HepG2 (cell line): Measurements from ENCODE around the gene HNRNPC. TPM values are rescaled to one million over a fixed set of nuclear protein-coding genes. Genes with fewer than 3 reads are reported as not detected.

Source experiments
- ATAC-seq: fragments of 200-7000 bp; cut with Tn5 transposase; 3 replicates; pipeline ENCODE4 v1.9.1; 2020; ENCODE audit warnings: mild to moderate bottlenecking, moderate library complexity
- BruUV-seq: library from RNA; stranded (reverse); fragments of 400-500 nt; replicated peaks from 2 replicates; lab custom pipeline; 2021; lab: Mats Ljungman, UMichigan
- CTCF ChIA-PET: fragments of 300-600 bp; formaldehyde crosslinking; extraction: SDS; loops from one replicate; lab custom pipeline; 2021; ENCODE audit warnings: low total read pairs, inconsistent platforms, low intra/inter-chr PET ratio; lab: Yijun Ruan, JAX
- POLR2A ChIA-PET: fragments of 350-600 bp; sonication (Branson Sonifier 250); formaldehyde crosslinking; loops from one replicate; lab custom pipeline; 2020; ENCODE audit warnings: antibody characterized with exemption, inconsistent platforms; lab: Yijun Ruan, JAX
- DNase-seq: peaks from one replicate; pipeline ENCODE4 v3.0.0-alpha.2; 2015; ENCODE audit warnings: low spot score
- FAIRE-seq: peaks from 3 replicates; lab custom pipeline; 2011; peaks lifted over from hg19 to GRCh38; lab: Jason Lieb, UNC
- H2AFZ ChIP-seq: one replicate; pipeline ENCODE4 v1.6.1; 2011; ENCODE audit warnings: low read length, inconsistent platforms
- H3K27ac ChIP-seq: fragments of 300-600 bp; 3 replicates; pipeline ENCODE4 v1.8.0; 2011; ENCODE audit warnings: mixed run types, mild to moderate bottlenecking, mixed read lengths, low read length, inconsistent platforms; ENCODE audit not compliant: insufficient read depth; ENCODE audit errors: extremely low read length
- H3K27me3 ChIP-seq, 2 experiments: fragments of 200-600 bp in 1 of 2; 2 replicates in 1 of 2; 3 replicates in 1 of 2; pipeline versions ENCODE4 v1.6.0 to v1.8.0; 2011; ENCODE audit warnings: low read length in 2 of 2, mild to moderate bottlenecking in 2 of 2, moderate library complexity in 2 of 2, inconsistent platforms in 1 of 2; ENCODE audit not compliant: insufficient read depth in 2 of 2, control insufficient read depth in 1 of 2
- H3K36me3 ChIP-seq, 2 experiments: fragments of 200-600 bp in 1 of 2; replicated peaks in 1 of 2; 2 replicates in 1 of 2; 3 replicates in 1 of 2; pipeline versions ENCODE4 v1.5.1 to v1.8.0; 2011; ENCODE audit warnings: low read length in 2 of 2, inconsistent platforms in 1 of 2; ENCODE audit not compliant: insufficient read depth in 2 of 2, control insufficient read depth in 1 of 2
- H3K4me1 ChIP-seq: 2 replicates; pipeline ENCODE4 v1.5.1; 2012; ENCODE audit warnings: low read length, inconsistent platforms; ENCODE audit not compliant: insufficient read depth
- H3K4me2 ChIP-seq: 2 replicates; pipeline ENCODE4 v1.6.0; 2011; ENCODE audit warnings: low read depth, low read length, inconsistent platforms
- H3K4me3 ChIP-seq, 3 experiments: fragments of 200-600 bp in 1 of 3; sonication (generic), shearing (Covaris generic) in 1 of 3; replicated peaks in 1 of 3; 2 replicates each; pipeline ENCODE4 v1.5.1; 2011 to 2016; ENCODE audit warnings: low read length in 3 of 3, inconsistent platforms in 2 of 3, low read depth in 2 of 3, mild to moderate bottlenecking in 2 of 3, control low read depth in 1 of 3, mixed read lengths in 1 of 3; ENCODE audit not compliant: insufficient read depth in 1 of 3
- H3K79me2 ChIP-seq: one replicate; pipeline ENCODE4 v1.6.1; 2011; ENCODE audit warnings: low read length, inconsistent platforms; ENCODE audit not compliant: insufficient read depth
- H3K9ac ChIP-seq: 2 replicates; pipeline ENCODE4 v1.6.0; 2011; ENCODE audit warnings: mild to moderate bottlenecking, low read depth, low read length, inconsistent platforms; ENCODE audit not compliant: insufficient read depth
- H3K9me3 ChIP-seq: 2 replicates; pipeline ENCODE4 v1.5.1; 2012; ENCODE audit warnings: mild to moderate bottlenecking, low read length
- H4K20me1 ChIP-seq: 2 replicates; pipeline ENCODE4 v1.6.0; 2011; ENCODE audit warnings: inconsistent platforms, mild to moderate bottlenecking, low read length, moderate library complexity; ENCODE audit not compliant: insufficient read depth
- BHLHE40 ChIP-seq: IDR thresholded peaks from 2 replicates; pipeline ENCODE4 v1.6.1; 2011; ENCODE audit warnings: low read length, improper control_type of control experiment
- CEBPB ChIP-seq: IDR thresholded peaks from 2 replicates; pipeline ENCODE4 v1.6.1; 2011; ENCODE audit warnings: low read depth, low read length, improper control_type of control experiment, borderline replicate concordance
- CENPBD1 ChIP-seq: sonication (generic); formaldehyde crosslinking; IDR thresholded peaks from 2 replicates; pipeline ENCODE4 v1.8.0; 2022; ENCODE audit warnings: missing genetic modification reagents, low read depth, mild to moderate bottlenecking, borderline replicate concordance
- CHD2 ChIP-seq: IDR thresholded peaks from 2 replicates; pipeline ENCODE4 v1.6.1; 2011; ENCODE audit warnings: low read depth, low read length, improper control_type of control experiment
- MEF2D ChIP-seq: sonication (generic); formaldehyde crosslinking; IDR thresholded peaks from 2 replicates; pipeline ENCODE4 v1.5.1; 2020; ENCODE audit warnings: mild to moderate bottlenecking, missing genetic modification reagents
- PRDM10 ChIP-seq: sonication (generic); formaldehyde crosslinking; IDR thresholded peaks from 2 replicates; pipeline ENCODE4 v1.4.0; 2020; ENCODE audit warnings: low read depth, missing genetic modification reagents
- SRSF1 ChIP-seq: fragments of 200-400 bp; formaldehyde crosslinking; optimal IDR thresholded peaks from 2 replicates; pipeline ENCODE3; 2017; ENCODE audit warnings: mild to moderate bottlenecking, low read depth, low read length, moderate library complexity
- TBX2 ChIP-seq: sonication (generic); formaldehyde crosslinking; IDR thresholded peaks from 2 replicates; pipeline ENCODE4 v1.5.0; 2020; ENCODE audit warnings: missing genetic modification reagents, mild to moderate bottlenecking, borderline replicate concordance
- TBX3 ChIP-seq: fragments of 450-650 bp; IDR thresholded peaks from 2 replicates; pipeline ENCODE4 v1.6.1; 2017; ENCODE audit warnings: antibody characterized with exemption, mild to moderate bottlenecking, inconsistent platforms, borderline replicate concordance
- ZNF253 ChIP-seq: sonication (generic); formaldehyde crosslinking; IDR thresholded peaks from 2 replicates; pipeline ENCODE4 v1.8.0; 2022; ENCODE audit warnings: mild to moderate bottlenecking, missing genetic modification reagents, borderline replicate concordance
- ZNF382 ChIP-seq: sonication (generic); formaldehyde crosslinking; IDR thresholded peaks from 2 replicates; pipeline ENCODE4 v1.5.0; 2020; ENCODE audit warnings: missing genetic modification reagents, mild to moderate bottlenecking, borderline replicate concordance
- ZNF670 ChIP-seq: sonication (generic); formaldehyde crosslinking; IDR thresholded peaks from 2 replicates; pipeline ENCODE4 v1.8.0; 2022; ENCODE audit warnings: mild to moderate bottlenecking, missing genetic modification reagents, borderline replicate concordance
- ZNF687 ChIP-seq: sonication (generic); formaldehyde crosslinking; IDR thresholded peaks from 2 replicates; pipeline ENCODE4 v1.5.1; 2020; ENCODE audit warnings: mild to moderate bottlenecking, missing genetic modification reagents, moderate library complexity
- ZNF83 ChIP-seq: sonication (generic); formaldehyde crosslinking; IDR thresholded peaks from 2 replicates; pipeline ENCODE4 v1.4.0; 2020; ENCODE audit warnings: missing genetic modification reagents, mild to moderate bottlenecking, borderline replicate concordance
- WGBS: methylation state at CpG from one replicate; pipeline ENCODE4 v1.1.6; 2017; ENCODE audit warnings: low lambda C conversion rate; 5-methylcytosine and 5-hydroxymethylcytosine counted together
- in situ Hi-C: cut with HindIII; loops from 2 replicates; pipeline ENCODE4 v1.10.0; 2017; ENCODE audit warnings: low pct_unique_long_range_greater_than_20kb; ENCODE audit not compliant: extremely low pct_ligation_motif_present
- intact Hi-C: fragments of 100-400 bp; cut with micrococcal nuclease; formaldehyde crosslinking; loops from one replicate; pipeline ENCODE4 v1.10.0; 2022; ENCODE audit not compliant: unreplicated experiment
- polyA plus RNA-seq, 8 experiments: library from polyadenylated mRNA; depleted of rRNA in 3 of 8; stranded (reverse) in 7 of 8; unstranded in 1 of 8; fragments of >200 nt; fragmentation: Illumina TruSeq in 4 of 8; extraction: Trizol in 4 of 8; gene quantifications; 2 replicates each; pipeline versions ENCODE4 v1.2.1 to v1.2.3, GENCODE V29; 2011 to 2016; ENCODE audit warnings: low read depth in 4 of 8, missing spikeins in 1 of 8, mixed read lengths in 1 of 8; ENCODE audit not compliant: insufficient read depth in 1 of 8
- total RNA-seq, 5 experiments: library from RNA; depleted of rRNA; stranded (reverse); fragments of >200 nt; fragmentation: Illumina TruSeq; extraction: Trizol; gene quantifications; 2 replicates each; pipeline ENCODE4 v1.2.3, GENCODE V29; 2016; ENCODE audit warnings: low read depth in 1 of 5

The HNRNPC gene
- total and polyA plus RNA-seq, 2 of the 13 experiments (the other 11 are each of a cell fraction or from before 2014, with no cell fraction given): 628 to 1,099 TPM

GRCh38 chr14:21192875-21193535 is 76.2 kb downstream of the HNRNPC start (continued):
- TF ChIP-seq CHD2 (no peak), ZNF83 (0 out of 2 replicates have a peak, but pooled peaks have one; percentile 70), ZNF687 (CRISPR knock-in tag) (peak; percentile 26; the same call in 1 of the 2 replicates), CEBPB (peak; percentile 42; the same call in 1 of the 2 replicates), TBX3 (no peak), MEF2D (peak; percentile 29; the same call in 1 of the 2 replicates), ZNF670 (CRISPR knock-in tag) (no peak), ZNF253 (CRISPR knock-in tag) (no peak)

- in situ Hi-C loops: no loop called here
- TF ChIP-seq CENPBD1 (CRISPR knock-in tag) (no peak), BHLHE40 (0 out of 2 replicates have a peak, but pooled peaks have one; percentile 9), PRDM10 (peak; percentile 84), TBX2 (0 out of 2 replicates have a peak, but pooled peaks have one; percentile 12), MEF2D (0 out of 2 replicates have a peak, but pooled peaks have one; percentile 1), SRSF1 (peak; percentile 19), ZNF382 (no peak)
Observed at GRCh38 chr14:21192447-21192822, 76.8 kb downstream of the HNRNPC start.

More at GRCh38 chr14:21192447-21192822, 76.8 kb downstream of the HNRNPC start:
- Histone ChIP-seq H3K4me1 (peaks cover 22% of the 10 kb centered on the region), H3K27ac (no peak overlapping the region), H3K9ac (peak overlapping the region; percentile 17; the same call in 1 of the 2 replicates), H3K4me2 (peak overlapping the region; percentile 88), H3K79me2 (no peaks in the 10 kb centered on the region), H3K36me3 (no peaks in the 10 kb centered on the region), H3K9me3 (peaks cover 5% of the 10 kb centered on the region; the same call in 1 of the 2 replicates), H2AFZ (peak overlapping the region; percentile 42), H4K20me1 (no peaks in the 10 kb centered on the region), H3K4me3 (peak overlapping the region; percentile 53 to 78 (median 58)), H3K27me3 (no peaks in the 10 kb centered on the region; a peak in 1 of 5 replicates)
- intact Hi-C loops: loop anchor here (5.0 kb wide), 1 partner anchor 125 kb away; no protein-coding TSS in a partner anchor
- ATAC-seq: peak; percentile 56
- WGBS: 22% methylated on average over 1 of the region's 1 CpG
- no TSS peak for BruUV-seq
- POLR2A ChIA-PET: interaction anchor here (0.5 to 2.2 kb wide), 6 partner anchors 9 to 264 kb away, joined by 3 to 11 read pairs (median 4); partner anchors contain the start of gene CHD8
- no peak for DNase-seq
- CTCF ChIA-PET: no interaction called here
- no peak for FAIRE-seq
